GM21786 (cell line): ENCODE measurements around the gene PRSS57.
"Not testable (repeated sequence)": the region's sequence is repeated elsewhere in the genome, so short reads cannot be mapped to it uniquely, and the experiment has no call there.

Experiments
- ATAC-seq: cut with Tn5 transposase; IDR thresholded peaks from one replicate; pipeline ENCODE4 v1.9.1; 2021; ENCODE audit not compliant: unreplicated experiment

Gene PRSS57

GRCh38 chr19:698529-698928 is 3.3 kb upstream of the PRSS57 start:
- not testable (repeated sequence) for ATAC-seq

GRCh38 chr19:694481-695351 is 536 bp downstream of the PRSS57 start:
- ATAC-seq = no peak

GRCh38 chr19:690203-690602 is 5.0 kb downstream of the PRSS57 start:
- ATAC-seq = no peak

GRCh38 chr19:688992-689391 is 6.3 kb downstream of the PRSS57 start:
- no peak for ATAC-seq

GRCh38 chr19:688214-688613 is 7.0 kb downstream of the PRSS57 start:
- no peak for ATAC-seq

GRCh38 chr19:687569-688166 is 7.6 kb downstream of the PRSS57 start:
- no peak for ATAC-seq

GRCh38 chr19:686589-687297 is 8.5 kb downstream of the PRSS57 start:
- ATAC-seq = no peak

- ATAC-seq = no peak
These were observed 9.8 kb downstream of the PRSS57 start for GRCh38 chr19:685454-685931.

- ATAC-seq = no peak
These were observed 12.5 kb downstream of the PRSS57 start for GRCh38 chr19:682678-683320.

GRCh38 chr19:681029-682019 is 13.9 kb downstream of the PRSS57 start:
- no peak for ATAC-seq

- ATAC-seq = peak; percentile 72
These were observed 14.8 kb downstream of the PRSS57 start for GRCh38 chr19:680287-681028.

- no peak for ATAC-seq
These were observed 15.6 kb downstream of the PRSS57 start for GRCh38 chr19:679418-680286.

GRCh38 chr19:678791-679388 is 16.4 kb downstream of the PRSS57 start:
- no peak for ATAC-seq

- ATAC-seq = no peak
These were observed 17.4 kb downstream of the PRSS57 start for GRCh38 chr19:677601-678436.

GRCh38 chr19:677201-677600 is 18.1 kb downstream of the PRSS57 start:
- no peak for ATAC-seq

GRCh38 chr19:676339-677105 is 18.7 kb downstream of the PRSS57 start, which contains the start of gene FSTL3:
TSS of gene FSTL3 (plus strand) at chr19:676392. CDS start at chr19:676424, 32 bp downstream.
- ATAC-seq = no peak
